Vagina (tissue), 2 donors: ENCODE measurements around the gene DNAI7.

Experiments used
- CTCF ChIP-seq, 3 experiments: fragments of 450-650 bp in 2 of 3; fragments of 200-600 bp in 1 of 3; sonication (generic) in 1 of 3; IDR thresholded peaks; one replicate each; pipeline ENCODE4 v1.5.1; 2017 to 2019; ENCODE audit warnings: antibody characterized with exemption in 3 of 3, mild to moderate bottlenecking in 2 of 3, moderate library complexity in 2 of 3
- POLR2AphosphoS5 ChIP-seq, 2 donors: sonication (generic); formaldehyde crosslinking; IDR thresholded peaks; one replicate each; pipeline ENCODE4 v1.9.0; 2017; ENCODE audit warnings: antibody characterized with exemption in 2 of 2, mild to moderate bottlenecking in 2 of 2, low read depth in 1 of 2; ENCODE audit not compliant: insufficient read depth in 1 of 2

DNA sequence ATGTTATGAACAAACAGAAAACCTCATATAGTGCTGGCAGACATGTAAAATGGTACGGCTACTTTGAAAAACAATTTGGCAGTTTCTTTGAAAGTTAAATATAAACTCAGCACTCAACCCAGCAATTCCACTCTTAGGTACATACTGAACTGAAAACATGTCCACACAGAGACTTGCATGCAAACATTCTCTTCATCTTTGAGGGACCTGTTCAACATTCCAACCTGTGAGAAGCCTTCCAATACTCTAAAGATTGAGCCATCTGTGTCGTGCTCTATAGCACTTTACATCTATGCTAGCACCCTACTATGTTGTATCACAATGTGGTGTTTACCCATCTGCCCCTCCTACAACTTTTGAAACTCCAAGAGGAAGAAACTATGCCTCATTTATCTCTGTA is 79.3 kb downstream of the DNAI7 start:
- TF ChIP-seq CTCF (IDR thresholded peaks at IDR 0.05): no peak
- no peak for TF ChIP-seq POLR2AphosphoS5 (IDR thresholded peaks at IDR 0.05; ENCODE audit: insufficient read depth in 1 of 2, low read depth in 1 of 2)
